Osteoblast (primary cell): ENCODE measurements around the gene GLI3. TPM values are rescaled to one million over a fixed set of nuclear protein-coding genes. Genes with fewer than 3 reads are reported as not detected.

Source experiments
- DNase-seq: peaks from one replicate; pipeline ENCODE4 v3.0.0; 2011; ENCODE audit warnings: low spot score, mixed read lengths; ENCODE audit not compliant: insufficient read length; ENCODE audit errors: missing footprints
- H2AFZ ChIP-seq: 2 replicates; pipeline ENCODE4 v1.6.0; 2011; ENCODE audit warnings: mild to moderate bottlenecking, low read length
- H3K27ac ChIP-seq: 2 replicates; pipeline ENCODE4 v1.5.1; 2011; ENCODE audit warnings: mild to moderate bottlenecking, low read depth, low read length, moderate library complexity
- H3K27me3 ChIP-seq: 2 replicates; pipeline ENCODE4 v1.6.0; 2012; ENCODE audit warnings: mild to moderate bottlenecking, control low read depth, inconsistent platforms, low read length, moderate library complexity; ENCODE audit not compliant: insufficient read depth
- H3K36me3 ChIP-seq: 2 replicates; pipeline ENCODE4 v1.5.1; 2011; ENCODE audit warnings: mild to moderate bottlenecking, low read length, control low read depth, moderate library complexity; ENCODE audit not compliant: insufficient read depth
- H3K4me1 ChIP-seq: 2 replicates; pipeline ENCODE4 v1.5.1; 2011; ENCODE audit warnings: mild to moderate bottlenecking, low read length, control low read depth, moderate library complexity; ENCODE audit not compliant: insufficient read depth
- H3K4me2 ChIP-seq: 2 replicates; pipeline ENCODE4 v1.6.0; 2011; ENCODE audit warnings: mild to moderate bottlenecking, low read length; ENCODE audit not compliant: insufficient read depth
- H3K4me3 ChIP-seq: fragments of 200-600 bp; sonication (generic); 3 replicates; pipeline ENCODE4 v1.5.1; 2012; ENCODE audit warnings: mild to moderate bottlenecking, low read length, inconsistent platforms; ENCODE audit not compliant: insufficient read depth
- H3K79me2 ChIP-seq: 2 replicates; pipeline ENCODE4 v1.6.0; 2012; ENCODE audit warnings: mild to moderate bottlenecking, low read length, control low read depth, inconsistent platforms; ENCODE audit not compliant: insufficient read depth
- H3K9me3 ChIP-seq: 2 replicates; pipeline ENCODE4 v1.5.1; 2011; ENCODE audit warnings: low read depth, low read length, control low read depth
- H4K20me1 ChIP-seq: 2 replicates; pipeline ENCODE4 v1.6.0; 2012; ENCODE audit warnings: mild to moderate bottlenecking, low read length, control low read depth; ENCODE audit not compliant: insufficient read depth
- CTCF ChIP-seq: IDR thresholded peaks from 2 replicates; pipeline ENCODE4 v1.5.1; 2011; ENCODE audit warnings: mild to moderate bottlenecking, low read depth, low read length, moderate library complexity; ENCODE audit errors: extremely low read depth
- total RNA-seq: library from RNA; depleted of rRNA; stranded (reverse); fragments of >200 nt; gene quantifications from 2 replicates; pipeline ENCODE4 v1.2.3, GENCODE V29; 2012

Gene GLI3
- total RNA-seq, 1 donor = 11.9 TPM

GRCh38 chr7:42087616-42088015 is 149.4 kb downstream of the GLI3 start:
- no peak overlapping the region for H3K4me2 ChIP-seq
- H4K20me1 ChIP-seq = peaks cover 13% of the 10 kb centered on the region
- H3K36me3 ChIP-seq = no peaks in the 10 kb centered on the region
- no peak overlapping the region for H3K4me3 ChIP-seq
- DNase-seq = no peak
- TF ChIP-seq CTCF = no peak
- no peak overlapping the region for H2AFZ ChIP-seq
- H3K79me2 ChIP-seq = peaks cover 6% of the 10 kb centered on the region
- H3K9me3 ChIP-seq = no peaks in the 10 kb centered on the region
- H3K27me3 ChIP-seq = no peaks in the 10 kb centered on the region
- no peaks in the 10 kb centered on the region for H3K4me1 ChIP-seq
- H3K27ac ChIP-seq = no peak overlapping the region

GRCh38 chr7:42085531-42085930 is 151.5 kb downstream of the GLI3 start:
- H3K4me2 ChIP-seq = no peak overlapping the region
- H3K9me3 ChIP-seq = no peaks in the 10 kb centered on the region
- no peaks in the 10 kb centered on the region for H3K79me2 ChIP-seq
- TF ChIP-seq CTCF = no peak
- no peak overlapping the region for H3K4me3 ChIP-seq
- H2AFZ ChIP-seq = no peak overlapping the region
- peaks cover 7% of the 10 kb centered on the region for H3K4me1 ChIP-seq
- no peak overlapping the region for H3K27ac ChIP-seq
- no peaks in the 10 kb centered on the region for H3K36me3 ChIP-seq
- peaks cover 13% of the 10 kb centered on the region for H4K20me1 ChIP-seq
- DNase-seq = no peak
- no peaks in the 10 kb centered on the region for H3K27me3 ChIP-seq

DNA sequence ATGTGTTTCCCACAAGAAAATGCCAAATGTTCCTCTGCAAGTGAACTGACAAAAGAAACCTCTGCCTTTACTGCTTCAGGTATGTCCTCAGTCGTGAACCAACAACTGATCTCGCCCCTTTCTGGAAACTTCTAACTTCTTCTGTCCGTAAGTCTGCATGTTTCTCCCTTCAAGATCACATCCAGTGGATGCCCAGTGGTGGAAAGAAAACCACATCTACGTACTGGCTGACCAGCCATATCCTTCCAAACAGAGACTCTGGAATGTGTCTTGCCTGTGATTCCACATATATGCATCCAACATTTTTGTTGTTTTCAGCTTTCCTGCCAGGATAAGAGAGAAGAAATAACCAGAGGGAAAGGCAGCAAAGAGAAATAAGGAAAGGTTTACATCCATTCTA is 152.7 kb downstream of the GLI3 start:
- Histone ChIP-seq H3K9me3 (no peaks in the 10 kb centered on the region), H3K79me2 (no peaks in the 10 kb centered on the region), H3K36me3 (no peaks in the 10 kb centered on the region), H3K4me3 (no peak overlapping the region), H3K27me3 (no peaks in the 10 kb centered on the region), H2AFZ (no peak overlapping the region), H3K27ac (no peak overlapping the region), H3K4me2 (no peak overlapping the region), H3K4me1 (peaks cover 7% of the 10 kb centered on the region), H4K20me1 (peaks cover 13% of the 10 kb centered on the region)
- peak; percentile 43 for DNase-seq
- no peak for TF ChIP-seq CTCF

GRCh38 chr7:42083284-42083683 is 153.7 kb downstream of the GLI3 start:
- no peaks in the 10 kb centered on the region for H3K9me3 ChIP-seq
- DNase-seq = no peak
- no peak for TF ChIP-seq CTCF
- H3K4me3 ChIP-seq = no peak overlapping the region
- H3K27ac ChIP-seq = no peak overlapping the region
- peaks cover 7% of the 10 kb centered on the region for H3K4me1 ChIP-seq
- peaks cover 8% of the 10 kb centered on the region for H4K20me1 ChIP-seq
- no peaks in the 10 kb centered on the region for H3K79me2 ChIP-seq
- H3K27me3 ChIP-seq = no peaks in the 10 kb centered on the region
- H3K4me2 ChIP-seq = no peak overlapping the region
- H2AFZ ChIP-seq = no peak overlapping the region
- no peaks in the 10 kb centered on the region for H3K36me3 ChIP-seq
